ENCODE measurements around the gene BTBD2. TPM values are rescaled to one million over a fixed set of nuclear protein-coding genes. Genes with fewer than 3 reads are reported as not detected.

The BTBD2 gene
- total and polyA plus RNA-seq, 2 experiments from 2014 or later = 56.4 to 76.0 TPM

GRCh38 chr19:1944916-1945561 lies 70.5 kb downstream of the BTBD2 start:
- no peak overlapping the region for H3K27ac ChIP-seq
- H3K79me2 ChIP-seq = peaks cover 83% of the 10 kb centered on the region
- H3K4me1 ChIP-seq (ENCODE audit: insufficient read depth) = peaks cover 15% of the 10 kb centered on the region
- no peaks in the 10 kb centered on the region for H3K9me2 ChIP-seq (replicated peaks; ENCODE audit: insufficient read depth)
- H3K36me3 ChIP-seq (replicated peaks; ENCODE audit: insufficient read depth, low read depth) = no peaks in the 10 kb centered on the region
- no peaks in the 10 kb centered on the region for H3K9me3 ChIP-seq (ENCODE audit: low read depth)
- 93% methylated on average over 29 of the region's 30 CpGs for WGBS (ENCODE audit: low lambda C conversion rate, missing lambda C conversion rate)
- H4K20me1 ChIP-seq (ENCODE audit: insufficient read depth, poor library complexity, severe bottlenecking) = peaks cover 58% of the 10 kb centered on the region
- no peak overlapping the region for H3K4me2 ChIP-seq
- no peak for DNase-seq (ENCODE audit: low spot score)
- H3K27me3 ChIP-seq = no peaks in the 10 kb centered on the region
- no peak overlapping the region for H2AFZ ChIP-seq
- no peak overlapping the region for H3K4me3 ChIP-seq
- no peak for TF ChIP-seq EZH2 (IDR thresholded peaks at IDR 0.05; ENCODE audit: borderline replicate concordance)
- TF ChIP-seq EZH2phosphoT487 (IDR thresholded peaks at IDR 0.05; ENCODE audit: low read depth, severe bottlenecking, unreplicated experiment) = no peak
- no peak for TF ChIP-seq CTCF (IDR thresholded peaks at IDR 0.05; ENCODE audit: poor library complexity)

DNA sequence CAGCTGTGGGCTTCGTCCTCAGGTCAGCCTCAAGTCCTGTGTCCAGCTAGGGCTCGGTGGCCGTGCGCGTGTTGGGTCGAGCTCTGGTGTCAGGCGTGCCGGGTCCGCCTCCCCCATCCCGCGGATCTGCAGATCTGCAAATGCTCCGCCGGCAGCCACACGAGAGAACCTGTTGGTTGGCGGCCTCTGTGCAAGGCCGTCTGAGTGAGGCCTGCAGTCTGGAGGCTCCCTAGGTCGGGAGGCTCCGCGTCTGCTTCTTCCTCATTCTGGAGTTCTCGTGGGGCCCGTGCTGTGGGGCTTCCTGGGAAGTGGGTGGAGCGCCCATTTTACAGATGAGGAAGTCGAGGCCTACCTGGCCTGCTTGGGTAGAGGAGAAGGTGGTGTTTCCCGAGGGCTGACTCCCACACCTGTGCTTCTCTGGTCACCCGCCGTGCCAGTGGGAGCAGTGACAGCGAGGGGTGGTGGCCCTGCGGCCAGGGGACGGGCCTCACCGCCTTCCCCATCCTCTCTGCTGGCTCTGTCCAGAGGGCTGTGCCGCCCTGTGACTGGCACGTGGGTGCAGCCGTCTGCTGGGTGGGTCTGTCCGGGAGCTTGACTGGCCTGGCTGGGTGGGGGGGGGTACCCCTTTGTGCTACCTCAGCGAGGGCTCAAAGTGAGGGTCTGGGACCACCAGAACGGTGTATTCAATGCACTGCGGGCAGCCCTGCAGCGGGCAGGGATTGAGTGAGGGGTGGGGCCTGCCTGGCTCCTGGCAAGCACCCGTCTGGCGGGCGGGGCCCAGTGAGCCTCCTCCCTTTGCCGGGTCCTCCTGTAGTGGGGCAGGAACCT lies 71.2 kb downstream of the BTBD2 start:
- Histone ChIP-seq H3K36me3 (replicated peaks; ENCODE audit: insufficient read depth, low read depth) (no peaks in the 10 kb centered on the region), H3K27ac (no peak overlapping the region), H3K4me2 (no peak overlapping the region), H3K4me3 (no peak overlapping the region), H3K4me1 (ENCODE audit: insufficient read depth) (peaks cover 22% of the 10 kb centered on the region), H2AFZ (no peak overlapping the region), H4K20me1 (ENCODE audit: insufficient read depth, poor library complexity, severe bottlenecking) (peaks cover 55% of the 10 kb centered on the region), H3K79me2 (peaks cover 76% of the 10 kb centered on the region), H3K9me2 (replicated peaks; ENCODE audit: insufficient read depth) (no peaks in the 10 kb centered on the region), H3K27me3 (no peaks in the 10 kb centered on the region), H3K9me3 (ENCODE audit: low read depth) (no peaks in the 10 kb centered on the region)
- no peak for DNase-seq (ENCODE audit: low spot score)
- TF ChIP-seq EZH2phosphoT487 (IDR thresholded peaks at IDR 0.05; ENCODE audit: low read depth, severe bottlenecking, unreplicated experiment) (no peak), CTCF (IDR thresholded peaks at IDR 0.05; ENCODE audit: poor library complexity) (no peak), EZH2 (IDR thresholded peaks at IDR 0.05; ENCODE audit: borderline replicate concordance) (no peak)
- WGBS (ENCODE audit: low lambda C conversion rate, missing lambda C conversion rate) = 91% methylated on average over 34 of the region's 42 CpGs

DNA sequence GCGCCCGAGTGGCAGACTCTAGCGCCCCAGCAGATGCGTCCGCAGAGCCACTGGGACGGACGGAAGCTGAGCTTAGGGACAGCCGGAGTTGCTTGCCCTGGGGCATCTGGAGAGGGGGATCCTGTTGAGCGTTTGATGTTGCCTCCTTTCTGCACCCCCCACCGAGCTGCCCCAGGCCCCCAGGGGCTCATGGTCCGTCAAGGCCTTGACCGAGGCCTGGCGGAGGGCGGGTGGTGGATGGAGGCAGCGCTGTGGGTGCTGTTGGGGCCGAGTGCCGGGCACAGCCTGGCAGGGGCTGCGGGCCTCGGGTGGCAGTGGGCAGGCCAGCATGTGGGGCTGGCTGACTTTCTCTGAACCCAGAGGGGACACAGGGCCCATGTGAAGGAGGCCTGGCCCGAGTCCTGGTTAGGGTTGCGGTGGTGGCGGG lies 71.8 kb downstream of the BTBD2 start:
- Histone ChIP-seq H4K20me1 (ENCODE audit: insufficient read depth, poor library complexity, severe bottlenecking) (peaks cover 54% of the 10 kb centered on the region), H3K4me2 (peak overlapping the region; percentile 95)

More for the DNA sequence above, 71.8 kb downstream of the BTBD2 start:
- no peaks in the 10 kb centered on the region for H3K27me3 ChIP-seq
- H3K9me3 ChIP-seq (ENCODE audit: low read depth) = no peaks in the 10 kb centered on the region
- H3K79me2 ChIP-seq = peaks cover 70% of the 10 kb centered on the region
- DNase-seq (ENCODE audit: low spot score) = no peak
- peaks cover 23% of the 10 kb centered on the region for H3K4me1 ChIP-seq (ENCODE audit: insufficient read depth)
- TF ChIP-seq EZH2phosphoT487 (IDR thresholded peaks at IDR 0.05; ENCODE audit: low read depth, severe bottlenecking, unreplicated experiment) (no peak), CTCF (IDR thresholded peaks at IDR 0.05; ENCODE audit: poor library complexity) (no peak), EZH2 (IDR thresholded peaks at IDR 0.05; ENCODE audit: borderline replicate concordance) (no peak)
- WGBS (ENCODE audit: low lambda C conversion rate, missing lambda C conversion rate) = 95% methylated on average over 21 of the region's 22 CpGs
- no peaks in the 10 kb centered on the region for H3K9me2 ChIP-seq (replicated peaks; ENCODE audit: insufficient read depth)
- no peak overlapping the region for H2AFZ ChIP-seq
- H3K36me3 ChIP-seq (replicated peaks; ENCODE audit: insufficient read depth, low read depth) = no peaks in the 10 kb centered on the region
- H3K4me3 ChIP-seq = no peak overlapping the region
- no peak overlapping the region for H3K27ac ChIP-seq

Data from hepatocyte (in vitro differentiated cells).